GM12872 (cell line): ENCODE results near the gene MRPS10.

Experiments
- CTCF ChIP-seq: IDR thresholded peaks from 3 replicates; pipeline ENCODE4 v1.5.1; 2011; ENCODE audit warnings: low read depth, mild to moderate bottlenecking, low read length, moderate library complexity; ENCODE audit not compliant: insufficient read depth

The MRPS10 gene

GRCh38 chr6:42259841-42260395 lies 42.3 kb upstream of the MRPS10 start:
- TF ChIP-seq CTCF, result no peak

GRCh38 chr6:42259286-42259685 lies 41.6 kb upstream of the MRPS10 start:
- TF ChIP-seq CTCF, result no peak

GRCh38 chr6:42257614-42258013 lies 40.0 kb upstream of the MRPS10 start:
- no peak for TF ChIP-seq CTCF

GRCh38 chr6:42257063-42257462 lies 39.4 kb upstream of the MRPS10 start:
- TF ChIP-seq CTCF, result no peak

- no peak for TF ChIP-seq CTCF
Observed at GRCh38 chr6:42255050-42255449, 37.4 kb upstream of the MRPS10 start.

- no peak for TF ChIP-seq CTCF
Observed at GRCh38 chr6:42254505-42254904, 36.8 kb upstream of the MRPS10 start.

- no peak for TF ChIP-seq CTCF
Observed at GRCh38 chr6:42251911-42252637, 34.4 kb upstream of the MRPS10 start.
